Left lung (tissue), 10 donors: Measurements from ENCODE around the gene NDUFB11. TPM values are rescaled to one million over a fixed set of nuclear protein-coding genes. Genes with fewer than 3 reads are reported as not detected.
A peak's percentile ranks its signal among the peaks of the same experiment; 100 is the strongest.

Source experiments
- ATAC-seq: fragments of 200-7000 bp; cut with Tn5 transposase; one replicate; pipeline ENCODE4 v1.9.1; 2020; ENCODE audit warnings: moderate library complexity
- DNase-seq, 4 donors: peaks; one replicate each; pipeline ENCODE4 v3.0.0-alpha.2; 2013 to 2020
- H3K27ac ChIP-seq, 2 donors: fragments of 200-600 bp; sonication (generic) in 1 of 2; one replicate each; pipeline versions ENCODE4 v1.5.0 to v1.8.0; 2020 to 2021
- H3K27me3 ChIP-seq, 2 donors: fragments of 200-600 bp; sonication (generic) in 1 of 2; one replicate each; pipeline versions ENCODE4 v1.5.0 to v1.8.0; 2020 to 2021
- H3K36me3 ChIP-seq, 2 donors: fragments of 200-600 bp; sonication (generic) in 1 of 2; one replicate each; pipeline versions ENCODE4 v1.5.0 to v1.8.0; 2020 to 2021
- H3K4me1 ChIP-seq, 2 donors: fragments of 200-600 bp; one replicate each; pipeline ENCODE4 v1.8.0; 2021
- H3K4me3 ChIP-seq, 2 donors: fragments of 200-600 bp; sonication (generic) in 1 of 2; one replicate each; pipeline versions ENCODE4 v1.5.0 to v1.8.0; 2020 to 2021; ENCODE audit warnings: mild to moderate bottlenecking in 1 of 2
- H3K9me3 ChIP-seq, 2 donors: fragments of 200-600 bp; sonication (generic) in 1 of 2; one replicate each; pipeline versions ENCODE4 v1.5.0 to v1.8.0; 2020 to 2021
- CTCF ChIP-seq, 2 donors: fragments of 200-600 bp; sonication (generic) in 1 of 2; IDR thresholded peaks; one replicate each; pipeline versions ENCODE4 v1.5.0 to v1.8.0; 2021; ENCODE audit warnings: antibody characterized with exemption in 2 of 2
- intact Hi-C, 2 donors: fragments of 100-400 bp; cut with DNase I; formaldehyde crosslinking; loops; one replicate each; pipeline versions ENCODE4 v1.11.2 to v1.14.2; 2022
- polyA plus RNA-seq, 6 donors: library from polyadenylated mRNA; unstranded; fragments of 120-200 nt; gene quantifications; one replicate each; pipeline ENCODE4 v1.2.1, GENCODE V29; 2013; ENCODE audit not compliant: insufficient read length in 6 of 6
- total RNA-seq, 2 donors: library from RNA; stranded (reverse); fragmentation: NEBNext Ultra II Directional; extraction: Animal tissue kit (Norgen Biotek cat#: 25700); gene quantifications; one replicate each; pipeline ENCODE4 v1.2.1, GENCODE V29; 2021
- donor health status: DM: no; HTN: yes; CAD: no.
- donor health status: DM: no; HTN: no; CAD: no.

The NDUFB11 gene
- total and polyA plus RNA-seq, 8 donors: 58.5 to 103 (median 82.4) TPM

DNA sequence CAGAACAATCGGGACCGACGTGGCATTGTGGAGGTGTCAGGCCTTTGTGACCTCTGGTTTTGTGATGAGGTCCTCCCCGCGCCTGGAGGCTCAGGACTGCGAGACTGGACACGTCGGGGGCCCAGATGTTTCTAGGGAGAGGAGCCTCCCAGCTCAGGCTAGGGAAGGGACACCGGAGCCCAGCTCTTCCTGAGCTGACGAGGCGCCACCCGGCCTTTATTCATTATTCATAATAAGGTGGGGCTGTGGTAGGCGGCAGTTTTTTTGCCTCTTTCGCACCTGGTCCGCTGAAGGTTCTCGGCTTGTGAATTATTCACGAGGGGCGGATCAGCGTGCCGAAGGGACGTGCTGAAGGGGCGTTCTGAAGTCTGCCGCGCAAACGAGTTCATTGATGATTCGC is 46.8 kb upstream of the NDUFB11 start:
- H3K36me3 ChIP-seq: peaks cover 0 to 10% of the 10 kb centered on the region in 2 donors
- no peak for DNase-seq
- peak; percentile 22 for ATAC-seq
- H3K27ac ChIP-seq: peak overlapping the region; percentile 13 to 50
- H3K9me3 ChIP-seq: no peaks in the 10 kb centered on the region
- intact Hi-C loops: loop anchor here in 1 of 2 donors (5.0 to 10.0 kb wide), 2 partner anchors 191 to 333 kb away; no protein-coding TSS in a partner anchor
- peak overlapping the region; percentile 35 to 56 for H3K4me3 ChIP-seq
- no peaks in the 10 kb centered on the region for H3K27me3 ChIP-seq
- no peak for TF ChIP-seq CTCF (IDR thresholded peaks at IDR 0.05)
- peaks cover 15 to 35% of the 10 kb centered on the region in 2 donors for H3K4me1 ChIP-seq

DNA sequence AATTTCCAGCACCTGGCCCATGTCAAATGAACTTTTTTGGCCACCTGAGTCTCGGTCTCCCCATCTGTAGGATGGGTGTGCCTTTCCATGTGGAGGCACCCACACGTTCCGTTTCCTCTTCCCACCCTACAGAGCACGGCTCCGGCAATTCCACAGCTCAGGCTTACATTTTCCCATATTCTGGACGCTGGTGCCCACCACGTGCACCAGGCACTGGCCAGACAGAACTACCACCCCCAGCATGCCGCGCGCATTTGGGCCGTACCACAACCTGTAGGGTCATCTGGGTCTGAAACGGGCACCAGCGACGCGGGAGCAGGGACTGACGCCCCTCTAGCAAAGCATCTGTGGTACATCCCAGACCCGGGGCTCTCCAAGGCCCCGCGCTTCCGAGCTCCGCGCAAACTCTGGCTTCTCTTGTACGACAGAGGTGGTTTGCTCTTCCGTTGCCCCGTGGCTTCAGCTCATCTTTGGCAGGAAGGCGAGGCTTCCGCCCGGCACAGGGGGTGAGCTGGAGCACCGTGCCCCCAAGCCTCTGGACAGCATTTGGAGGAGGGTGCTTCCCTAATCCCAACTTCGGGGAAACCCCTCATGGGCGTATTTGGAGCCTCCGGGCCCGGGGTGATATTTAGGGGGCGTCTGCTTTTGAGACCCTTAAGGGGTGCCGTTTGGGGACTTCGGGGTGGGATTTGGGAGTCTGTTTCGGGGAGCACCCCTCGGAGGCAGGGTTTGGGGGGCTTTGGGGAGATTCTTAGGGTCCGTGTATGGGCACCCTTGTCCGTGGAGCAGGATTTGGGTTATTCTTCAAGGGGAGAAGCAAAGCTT is 46.2 kb upstream of the NDUFB11 start:
- Histone ChIP-seq H3K27me3 (no peaks in the 10 kb centered on the region), H3K4me1 (peaks cover 9 to 28% of the 10 kb centered on the region in 2 donors), H3K4me3 (peak overlapping the region; percentile 35 to 56), H3K27ac (peak overlapping the region; percentile 13 to 50), H3K9me3 (no peaks in the 10 kb centered on the region), H3K36me3 (peaks cover 0 to 17% of the 10 kb centered on the region in 2 donors)
- DNase-seq (peak; percentile 75 to 91 (median 90)), ATAC-seq (peak; percentile 83)
- no peak for TF ChIP-seq CTCF (IDR thresholded peaks at IDR 0.05)
- intact Hi-C loops: loop anchor here in 1 of 2 donors (5.0 to 10.0 kb wide), 2 partner anchors 192 to 334 kb away; no protein-coding TSS in a partner anchor

DNA sequence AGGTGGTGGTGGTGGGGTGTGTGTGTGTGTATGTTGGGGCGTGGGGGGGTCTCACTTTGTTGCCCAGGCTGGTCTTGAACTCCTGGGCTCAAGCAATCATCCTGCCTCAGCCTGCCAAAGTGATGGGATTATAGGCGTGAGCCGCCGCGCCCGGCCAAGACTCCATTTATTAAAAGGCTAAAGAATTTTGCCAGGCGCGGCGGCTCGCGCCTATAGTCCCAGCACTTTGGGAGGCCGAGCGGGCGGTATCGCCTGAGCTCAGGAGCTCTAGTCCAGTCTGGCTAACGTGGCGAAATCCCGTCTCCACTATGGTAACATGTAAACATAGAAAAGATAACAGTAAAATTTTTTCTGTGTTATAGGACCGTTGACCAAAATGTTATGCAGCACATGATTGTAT is 45.4 kb upstream of the NDUFB11 start:
- intact Hi-C loops: loop anchor here in 1 of 2 donors (5.0 to 10.0 kb wide), 2 partner anchors 192 to 335 kb away; no protein-coding TSS in a partner anchor
- H3K27ac ChIP-seq: no peak overlapping the region
- no peak for ATAC-seq

DNA sequence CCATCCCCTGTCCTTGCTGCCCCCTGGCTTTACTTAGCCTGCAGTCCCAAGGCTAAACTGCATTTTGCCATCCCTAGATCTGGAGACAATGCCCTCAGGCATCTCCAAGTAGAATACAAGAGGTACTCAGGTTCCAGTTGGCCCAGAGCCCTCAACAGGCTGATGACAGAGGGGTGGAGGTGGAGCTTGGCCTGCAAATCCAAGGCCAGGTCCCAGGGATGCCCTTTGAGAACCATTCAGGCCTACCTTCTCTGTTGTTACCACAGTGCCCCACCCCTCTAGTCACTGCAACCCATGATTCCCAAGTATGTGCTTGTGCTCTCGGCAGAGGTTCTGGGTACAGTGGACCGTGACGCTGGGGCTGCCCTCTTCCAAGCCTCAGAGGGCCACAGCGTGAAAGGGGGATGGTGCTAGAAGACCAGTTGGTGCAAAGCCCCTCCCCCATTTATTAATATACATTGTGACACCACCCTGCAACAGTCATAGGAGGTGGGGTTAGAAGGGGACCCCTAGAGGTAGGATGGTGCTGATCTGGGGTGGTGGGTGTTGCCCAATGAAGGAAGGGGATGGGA is 42.7 kb upstream of the NDUFB11 start:
- ATAC-seq (no peak), DNase-seq (no peak)
- Histone ChIP-seq H3K4me3 (no peak overlapping the region), H3K36me3 (peaks cover 0 to 51% of the 10 kb centered on the region in 2 donors), H3K27ac (no peak overlapping the region), H3K4me1 (peaks cover 0 to 9% of the 10 kb centered on the region in 2 donors), H3K27me3 (peaks cover 0 to 4% of the 10 kb centered on the region in 2 donors), H3K9me3 (no peaks in the 10 kb centered on the region)
- intact Hi-C loops: no loop called here
- no peak for TF ChIP-seq CTCF (IDR thresholded peaks at IDR 0.05)

More for the DNA sequence above, 45.4 kb upstream of the NDUFB11 start:
- peaks cover 0 to 24% of the 10 kb centered on the region in 2 donors for H3K36me3 ChIP-seq
- no peak for TF ChIP-seq CTCF (IDR thresholded peaks at IDR 0.05)
- no peaks in the 10 kb centered on the region for H3K27me3 ChIP-seq
- DNase-seq: no peak
- no peak overlapping the region for H3K4me3 ChIP-seq
- H3K4me1 ChIP-seq: peaks cover 6 to 21% of the 10 kb centered on the region in 2 donors
- H3K9me3 ChIP-seq: no peaks in the 10 kb centered on the region
